SIG-M5 treated with dmso at 0.1 percent for 504 hours (cell line): ENCODE measurements around the gene GLG1.
A peak's percentile ranks its signal among the peaks of the same experiment; 100 is the strongest.

Experiments
- DNase-seq: peaks from one replicate; lab custom pipeline; 2025; ENCODE audit not compliant: unreplicated experiment; lab: John Stamatoyannopoulos, UW

GLG1 gene

GRCh38 chr16:74608944-74609343 lies 2.0 kb upstream of the GLG1 start:
- DNase-seq, result peak; percentile 14

- DNase-seq, result no peak
Observed at GRCh38 chr16:74608381-74608780, 1.5 kb upstream of the GLG1 start.

- DNase-seq, result no peak
Observed at GRCh38 chr16:74607962-74608356, 1.0 kb upstream of the GLG1 start.

- DNase-seq, result peak; percentile 68
Observed at GRCh38 chr16:74607310-74607961, 522 bp upstream of the GLG1 start.

- no peak for DNase-seq
Observed at GRCh38 chr16:74605746-74606520, 981 bp downstream of the GLG1 start.

- no peak for DNase-seq
Observed at GRCh38 chr16:74605332-74605731, 1.6 kb downstream of the GLG1 start.

GRCh38 chr16:74603848-74604247 lies 3.1 kb downstream of the GLG1 start:
- no peak for DNase-seq

- peak; percentile 49 for DNase-seq
Observed at GRCh38 chr16:74601126-74601871, 5.6 kb downstream of the GLG1 start.

- DNase-seq, result no peak
Observed at GRCh38 chr16:74596586-74596985, 10.3 kb downstream of the GLG1 start.

- no peak for DNase-seq
Observed at GRCh38 chr16:74592847-74593246, 14.1 kb downstream of the GLG1 start.

- no peak for DNase-seq
Observed at GRCh38 chr16:74591876-74592650, 14.9 kb downstream of the GLG1 start.

GRCh38 chr16:74586948-74587347 lies 20.0 kb downstream of the GLG1 start:
- no peak for DNase-seq

GRCh38 chr16:74585846-74586443 lies 21.0 kb downstream of the GLG1 start:
- no peak for DNase-seq

- DNase-seq, result no peak
Observed at GRCh38 chr16:74583926-74584666, 22.8 kb downstream of the GLG1 start.

- no peak for DNase-seq
Observed at GRCh38 chr16:74582970-74583369, 23.9 kb downstream of the GLG1 start.

GRCh38 chr16:74580833-74581232 lies 26.1 kb downstream of the GLG1 start:
- no peak for DNase-seq

GRCh38 chr16:74578838-74579237 lies 28.1 kb downstream of the GLG1 start:
- DNase-seq, result no peak

GRCh38 chr16:74578433-74578832 lies 28.5 kb downstream of the GLG1 start:
- no peak for DNase-seq

- no peak for DNase-seq
Observed at GRCh38 chr16:74577882-74578366, 29.0 kb downstream of the GLG1 start.
